Thyroid gland (tissue), 4 donors: Measurements from ENCODE around the gene CEP72.

Source experiments
- POLR2A ChIP-seq, 2 donors: fragments of 450-650 bp; IDR thresholded peaks; one replicate each; pipeline ENCODE4 v1.6.1; 2017; ENCODE audit warnings: antibody characterized with exemption in 2 of 2, mild to moderate bottlenecking in 2 of 2, moderate library complexity in 1 of 2
- TF ChIP-seq, protein P1 (sequence below), 6 experiments: fragments of 200-600 bp in 3 of 6; fragments of 450-650 bp in 3 of 6; sonication (generic) in 3 of 6; IDR thresholded peaks; one replicate each; pipeline ENCODE4 v1.5.1; 2016 to 2019; ENCODE audit warnings: antibody characterized with exemption in 6 of 6, mild to moderate bottlenecking in 2 of 6, inconsistent platforms in 1 of 6, moderate library complexity in 1 of 6

DNA sequence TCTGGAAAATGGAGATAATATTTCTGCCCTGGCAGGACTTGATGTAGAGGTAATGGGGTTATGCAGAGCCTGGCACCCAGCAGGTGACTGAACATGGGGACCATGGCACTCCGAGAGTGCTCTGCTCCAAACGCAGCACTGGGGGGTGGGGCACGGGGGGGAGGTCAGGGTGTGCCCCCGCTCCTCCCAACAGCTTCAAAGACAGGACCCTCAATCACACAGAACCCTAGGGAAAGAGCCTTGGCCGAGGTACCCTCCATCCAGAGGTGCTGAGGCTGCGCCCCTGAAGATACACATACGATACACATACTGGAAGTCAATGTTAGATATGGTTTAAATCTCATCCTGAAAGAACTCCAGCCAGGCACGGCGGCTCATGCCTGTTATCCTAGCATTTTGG, 26.6 kb upstream of the CEP72 start:
- TF ChIP-seq, protein P1, sequence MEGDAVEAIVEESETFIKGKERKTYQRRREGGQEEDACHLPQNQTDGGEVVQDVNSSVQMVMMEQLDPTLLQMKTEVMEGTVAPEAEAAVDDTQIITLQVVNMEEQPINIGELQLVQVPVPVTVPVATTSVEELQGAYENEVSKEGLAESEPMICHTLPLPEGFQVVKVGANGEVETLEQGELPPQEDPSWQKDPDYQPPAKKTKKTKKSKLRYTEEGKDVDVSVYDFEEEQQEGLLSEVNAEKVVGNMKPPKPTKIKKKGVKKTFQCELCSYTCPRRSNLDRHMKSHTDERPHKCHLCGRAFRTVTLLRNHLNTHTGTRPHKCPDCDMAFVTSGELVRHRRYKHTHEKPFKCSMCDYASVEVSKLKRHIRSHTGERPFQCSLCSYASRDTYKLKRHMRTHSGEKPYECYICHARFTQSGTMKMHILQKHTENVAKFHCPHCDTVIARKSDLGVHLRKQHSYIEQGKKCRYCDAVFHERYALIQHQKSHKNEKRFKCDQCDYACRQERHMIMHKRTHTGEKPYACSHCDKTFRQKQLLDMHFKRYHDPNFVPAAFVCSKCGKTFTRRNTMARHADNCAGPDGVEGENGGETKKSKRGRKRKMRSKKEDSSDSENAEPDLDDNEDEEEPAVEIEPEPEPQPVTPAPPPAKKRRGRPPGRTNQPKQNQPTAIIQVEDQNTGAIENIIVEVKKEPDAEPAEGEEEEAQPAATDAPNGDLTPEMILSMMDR (IDR thresholded peaks at IDR 0.05): no peak
- TF ChIP-seq POLR2A (IDR thresholded peaks at IDR 0.05): no peak
